Cortex of kidney (tissue), 1 donor: ENCODE results near the gene ECE2.

Source experiments
- DNase-seq: peaks from one replicate; lab custom pipeline; 2025; lab: John Stamatoyannopoulos, UW

Gene ECE2

GRCh38 chr3:184275961-184276910, at the start of gene ECE2:
ECE2 (plus strand) TSS chr3:184276022; CDS start chr3:184276154, 132 bp downstream.
- DNase-seq, result no peak

- no peak for DNase-seq
These were observed 48.3 kb upstream of the ECE2 start for GRCh38 chr3:184227481-184227935.

- no peak for DNase-seq
These were observed 47.3 kb upstream of the ECE2 start for GRCh38 chr3:184228376-184229137.

GRCh38 chr3:184229394-184230080, 46.3 kb upstream of the ECE2 start, which contains the start of gene VWA5B2:
VWA5B2 (plus strand) TSS chr3:184229585; CDS start chr3:184230529, 944 bp downstream.
- no peak for DNase-seq

- DNase-seq, result no peak
These were observed 45.7 kb upstream of the ECE2 start for GRCh38 chr3:184230081-184230602.

GRCh38 chr3:184230603-184231528, 45.0 kb upstream of the ECE2 start:
- no peak for DNase-seq

GRCh38 chr3:184231671-184232070, 44.2 kb upstream of the ECE2 start:
- DNase-seq, result no peak

GRCh38 chr3:184233127-184233843, 42.5 kb upstream of the ECE2 start:
- no peak for DNase-seq

GRCh38 chr3:184234224-184234623, 41.6 kb upstream of the ECE2 start:
- DNase-seq, result no peak

- no peak for DNase-seq
These were observed 41.0 kb upstream of the ECE2 start for GRCh38 chr3:184234671-184235380.

- no peak for DNase-seq
These were observed 40.3 kb upstream of the ECE2 start for GRCh38 chr3:184235381-184236032.

GRCh38 chr3:184236033-184236410, 39.8 kb upstream of the ECE2 start:
- DNase-seq, result no peak

GRCh38 chr3:184236636-184237035, 39.2 kb upstream of the ECE2 start:
- DNase-seq, result no peak

- no peak for DNase-seq
These were observed 38.6 kb upstream of the ECE2 start for GRCh38 chr3:184237211-184237610.

GRCh38 chr3:184237807-184238206, 38.0 kb upstream of the ECE2 start:
- no peak for DNase-seq

- no peak for DNase-seq
These were observed 37.5 kb upstream of the ECE2 start for GRCh38 chr3:184238246-184238818.

- no peak for DNase-seq
These were observed 36.6 kb upstream of the ECE2 start for GRCh38 chr3:184239221-184239620.

GRCh38 chr3:184239708-184240107, 36.1 kb upstream of the ECE2 start:
- DNase-seq, result no peak
